ENCODE data around the gene PRR23A.

Gene PRR23A

GRCh38 chr3:138971766-138972320 lies 34.2 kb downstream of the PRR23A start:
- no peak for DNase-seq

GRCh38 chr3:138964923-138965322 lies 41.1 kb downstream of the PRR23A start:
- no peak for DNase-seq

- no peak for DNase-seq
Measured at GRCh38 chr3:138964264-138964663, 41.8 kb downstream of the PRR23A start.

- DNase-seq: no peak
Measured at GRCh38 chr3:138962854-138963560, 43.1 kb downstream of the PRR23A start.

- DNase-seq: no peak
Measured at GRCh38 chr3:138960417-138960852, 45.6 kb downstream of the PRR23A start.

Data from 8988T (cell line).